ENCODE results near the gene CALML5.

CALML5 gene

GRCh38 chr10:5514226-5514850 is 15.0 kb upstream of the CALML5 start:
- DNase-seq = no peak

DNA sequence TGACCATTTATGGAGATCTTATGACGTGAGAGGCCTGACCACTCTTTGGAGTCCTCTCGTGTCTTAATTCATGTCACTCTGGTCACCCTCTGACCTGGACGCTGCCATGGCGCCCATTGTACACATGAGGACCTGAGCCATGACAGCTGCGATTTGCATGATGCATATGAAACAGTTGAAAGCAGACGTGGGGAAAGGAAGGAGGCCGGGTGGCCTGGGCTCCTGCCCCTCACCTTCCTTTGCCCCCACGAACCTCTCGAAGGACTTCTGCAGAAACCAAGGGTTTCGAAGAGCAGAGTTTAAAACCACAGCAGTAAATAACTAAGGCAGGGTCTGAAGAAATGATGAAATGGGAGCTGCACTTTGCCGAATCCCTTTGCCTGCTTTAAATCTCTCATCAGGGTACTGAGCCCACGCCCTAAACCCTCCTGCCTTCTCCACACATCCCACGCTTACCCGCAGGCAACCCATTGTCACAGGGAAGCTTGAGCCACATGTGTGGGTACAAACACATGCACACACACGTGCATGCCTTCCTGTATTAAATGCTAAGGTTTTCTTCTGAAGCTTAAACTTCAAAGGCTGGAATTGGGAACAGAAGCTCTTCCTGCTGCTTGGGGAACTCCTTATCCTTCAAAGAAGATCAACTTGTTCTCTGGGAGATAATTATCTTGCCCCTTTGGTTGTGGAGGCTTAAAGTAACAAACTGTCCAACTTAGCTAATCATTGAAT is 13.7 kb upstream of the CALML5 start:
- DNase-seq = no peak

- no peak for DNase-seq
Observed at GRCh38 chr10:5512331-5512730, 13.0 kb upstream of the CALML5 start.

DNA sequence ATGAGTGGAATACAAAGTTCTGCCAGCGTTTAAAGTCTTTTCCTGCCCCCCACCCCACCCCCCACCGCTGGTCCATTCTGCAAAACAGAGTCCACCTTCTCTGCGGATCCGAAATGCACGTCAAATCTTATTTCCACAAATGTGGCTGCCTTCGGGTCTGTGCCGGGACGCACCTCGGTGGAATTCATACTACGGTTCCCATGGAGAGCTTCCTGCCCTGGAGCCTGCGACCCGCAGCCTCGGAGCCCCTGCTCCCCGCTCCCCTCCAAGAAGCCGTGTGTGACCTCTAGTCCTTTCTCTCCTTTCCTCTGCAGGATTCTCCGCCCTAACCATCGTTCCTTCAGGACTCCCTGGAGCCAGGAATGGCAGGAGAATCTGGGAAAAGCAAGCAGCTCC is 12.5 kb upstream of the CALML5 start:
- no peak for DNase-seq

GRCh38 chr10:5511231-5511884 is 12.0 kb upstream of the CALML5 start:
- DNase-seq = no peak

DNA sequence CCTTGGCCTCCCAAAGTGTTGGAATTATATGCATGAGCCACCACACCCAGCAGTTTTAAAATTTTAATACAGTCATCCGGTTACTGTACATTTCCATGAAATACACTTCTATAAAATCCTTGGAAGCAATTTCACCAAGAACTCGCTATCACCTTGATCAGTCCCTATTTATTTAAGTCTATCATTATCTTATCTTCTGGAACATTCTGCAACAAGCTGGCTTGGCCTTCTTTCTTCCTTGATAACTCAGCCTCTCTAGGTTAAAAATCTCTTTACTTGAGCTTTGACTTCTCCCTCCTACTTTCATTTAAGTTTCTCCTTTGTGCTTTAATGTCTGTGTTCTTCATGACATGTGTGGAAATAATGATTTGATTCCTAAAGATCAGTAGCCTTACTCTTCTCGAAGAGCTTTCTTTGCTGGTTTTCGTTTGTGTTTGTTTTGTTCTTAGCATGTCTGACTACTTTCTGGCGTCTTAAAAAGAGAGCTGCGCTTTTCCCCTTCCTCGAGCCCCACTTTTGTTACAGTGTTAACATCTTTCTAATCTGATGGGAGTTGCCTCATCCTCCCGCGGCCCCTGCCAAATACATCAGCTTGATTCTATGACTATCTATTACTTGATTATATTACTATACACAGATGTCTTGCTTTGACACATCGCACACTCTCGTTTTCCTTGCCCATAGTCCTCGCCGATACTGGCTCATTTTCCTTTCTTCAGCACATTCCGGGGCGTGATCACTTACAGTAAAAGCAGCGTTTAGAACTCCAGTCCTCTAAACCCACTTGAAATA is 11.1 kb upstream of the CALML5 start:
- DNase-seq = no peak

- no peak for DNase-seq
Observed at GRCh38 chr10:5509691-5510090, 10.3 kb upstream of the CALML5 start.

GRCh38 chr10:5509236-5509635 is 9.9 kb upstream of the CALML5 start:
- peak; percentile 53 for DNase-seq

- no peak for DNase-seq
Observed at GRCh38 chr10:5508786-5509185, 9.4 kb upstream of the CALML5 start.

DNA sequence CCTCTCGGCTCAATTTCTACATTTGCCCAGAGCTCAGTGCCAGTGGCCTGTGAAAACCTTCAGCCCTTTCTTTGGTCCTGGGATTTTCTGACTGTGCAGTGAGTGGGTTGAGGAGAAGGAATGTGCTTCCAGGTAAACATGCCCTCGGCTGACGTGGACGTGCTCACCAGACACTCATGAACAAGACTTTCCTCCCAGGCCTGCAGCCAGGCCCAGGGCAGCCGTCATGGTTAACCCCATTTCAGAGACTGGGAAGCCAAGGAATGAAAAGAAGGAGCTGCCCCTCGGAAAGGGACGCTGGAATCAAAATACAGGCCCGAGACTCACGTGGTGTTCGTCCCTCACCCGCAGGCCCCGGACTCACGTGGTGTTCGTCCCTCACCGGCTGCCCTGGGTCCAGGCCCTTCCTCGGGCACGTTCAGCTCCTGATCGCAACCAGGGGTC is 8.8 kb upstream of the CALML5 start:
- DNase-seq = no peak

- DNase-seq = no peak
Observed at GRCh38 chr10:5507649-5508131, 8.3 kb upstream of the CALML5 start.

- DNase-seq = no peak
Observed at GRCh38 chr10:5506751-5507648, 7.6 kb upstream of the CALML5 start.

- DNase-seq = no peak
Observed at GRCh38 chr10:5506246-5506645, 6.9 kb upstream of the CALML5 start.

DNA sequence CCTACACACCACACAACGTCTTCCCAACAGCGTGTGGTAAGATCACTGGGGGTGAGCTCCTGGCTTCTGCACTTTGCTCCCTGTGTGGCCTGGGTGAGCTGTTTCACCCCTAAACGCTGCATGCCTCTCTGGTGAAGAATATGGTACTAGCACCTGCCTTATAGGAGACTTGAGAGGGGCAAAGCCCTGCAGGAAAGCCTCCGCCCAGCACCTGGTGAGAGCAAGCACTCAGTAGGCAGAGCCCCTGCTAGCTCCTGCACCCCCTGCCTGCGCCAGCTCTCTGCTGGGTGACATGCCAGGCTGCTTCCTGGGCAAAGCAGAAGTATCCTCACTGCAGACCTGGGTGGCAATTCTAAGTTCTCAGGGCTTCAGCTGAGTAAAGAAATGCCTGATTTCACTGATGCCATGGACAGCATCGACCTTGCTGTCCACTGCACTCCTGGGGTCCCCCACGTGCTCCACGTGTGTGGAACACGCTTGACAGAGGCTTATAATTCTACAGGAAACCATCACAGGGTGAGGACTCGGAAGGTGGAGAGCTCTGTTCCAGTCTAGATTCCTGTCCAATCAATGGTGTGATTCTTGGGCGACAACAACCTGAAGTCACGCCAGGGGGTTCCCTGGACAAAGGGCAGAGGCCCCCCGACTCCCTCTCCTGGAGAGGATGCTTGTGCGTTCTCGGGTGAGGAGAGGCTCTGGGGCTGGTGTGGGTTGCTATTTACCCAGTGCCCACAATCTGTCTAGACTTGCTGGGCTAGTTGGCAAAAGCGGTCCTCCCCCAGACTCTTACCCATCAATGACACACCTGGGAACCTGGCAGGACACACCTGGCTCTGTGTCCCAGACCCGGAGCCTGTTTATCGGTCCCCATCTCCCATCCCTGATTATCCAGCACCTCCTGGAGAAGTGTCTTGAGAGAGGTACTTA is 5.0 kb upstream of the CALML5 start:
- no peak for DNase-seq

DNA sequence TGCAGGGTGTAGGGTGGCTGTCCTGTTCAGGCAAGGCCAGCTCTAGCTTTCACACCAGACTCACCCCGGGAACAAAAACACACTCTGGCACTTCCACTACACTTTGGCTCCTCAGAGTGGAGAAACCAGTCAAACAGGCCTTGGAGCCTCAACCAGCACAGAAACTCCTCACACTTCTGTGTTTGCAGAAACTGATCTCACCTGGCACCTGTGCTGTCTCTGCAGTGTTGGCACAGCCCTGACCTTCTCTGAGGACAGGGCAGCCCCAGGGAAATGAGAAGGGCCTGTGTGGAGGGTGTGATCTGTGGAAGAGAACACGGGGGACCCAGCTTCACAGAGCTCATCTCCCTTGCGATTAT is 4.1 kb upstream of the CALML5 start:
- DNase-seq = peak; percentile 70

DNA sequence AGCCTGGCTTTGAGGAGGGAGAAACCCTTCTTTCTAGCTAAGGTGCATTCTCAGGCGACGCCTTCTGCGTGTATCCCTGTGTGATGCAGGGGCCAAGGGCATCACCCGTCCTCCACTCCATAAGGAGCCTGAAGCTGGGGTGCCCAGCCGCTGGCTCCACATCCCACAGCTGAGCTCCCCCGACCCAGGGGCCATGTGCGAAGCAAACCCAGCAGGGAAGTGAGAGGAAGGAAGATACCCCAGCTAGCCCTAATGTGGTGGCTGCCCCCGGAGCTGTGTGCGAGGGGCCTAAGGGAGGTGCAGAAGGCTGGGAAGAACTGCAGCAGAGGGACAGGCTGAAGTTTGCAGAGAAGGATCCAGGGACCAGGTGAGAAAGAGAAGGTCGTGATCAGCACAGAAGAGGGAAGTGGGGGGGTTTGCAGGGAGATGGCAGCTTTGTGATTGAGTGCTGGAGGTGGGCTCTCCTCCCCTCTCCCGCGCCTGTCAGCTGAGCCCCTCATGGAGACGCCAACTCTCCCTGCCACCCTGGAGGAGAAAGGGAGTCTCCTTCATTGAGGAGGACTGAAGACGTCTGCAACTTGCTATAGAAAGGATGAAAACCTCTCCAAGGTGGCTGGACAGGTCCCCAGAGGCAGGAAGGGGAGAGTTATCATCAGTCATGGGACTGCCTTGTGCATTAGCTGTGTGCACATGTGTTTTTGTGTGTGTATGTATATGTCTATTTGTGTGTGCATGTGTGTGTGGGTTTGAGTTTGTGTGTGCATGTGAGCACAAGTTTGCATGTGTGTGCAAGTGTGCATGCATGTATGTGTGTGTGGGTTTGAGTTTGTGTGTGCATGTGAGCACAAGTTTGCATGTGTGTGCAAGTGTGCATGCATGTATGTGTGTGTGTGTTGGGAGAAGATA is 3.5 kb upstream of the CALML5 start:
- no peak for DNase-seq

- DNase-seq = no peak
Observed at GRCh38 chr10:5502061-5502521, 2.7 kb upstream of the CALML5 start.

DNA sequence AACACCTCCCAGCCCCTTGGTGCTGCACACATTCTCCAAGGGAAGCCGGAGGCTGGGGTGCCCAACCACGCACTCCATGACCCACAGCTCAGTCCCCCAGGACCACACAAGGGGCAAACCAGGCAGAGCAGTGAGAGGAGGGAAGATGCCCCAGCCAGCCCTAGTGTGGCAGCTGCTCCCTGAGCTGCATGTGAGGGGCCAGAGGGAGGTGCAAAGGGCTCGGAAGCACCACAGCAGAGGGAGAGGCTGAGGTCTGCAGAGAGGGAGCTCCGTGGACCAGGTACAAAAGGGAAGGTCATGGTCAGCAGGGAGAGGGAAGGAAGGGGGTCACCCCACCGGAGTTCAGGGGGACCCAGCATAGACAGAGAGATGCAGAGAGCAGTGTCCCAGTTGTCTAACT is 1.5 kb upstream of the CALML5 start:
- no peak for DNase-seq

DNA sequence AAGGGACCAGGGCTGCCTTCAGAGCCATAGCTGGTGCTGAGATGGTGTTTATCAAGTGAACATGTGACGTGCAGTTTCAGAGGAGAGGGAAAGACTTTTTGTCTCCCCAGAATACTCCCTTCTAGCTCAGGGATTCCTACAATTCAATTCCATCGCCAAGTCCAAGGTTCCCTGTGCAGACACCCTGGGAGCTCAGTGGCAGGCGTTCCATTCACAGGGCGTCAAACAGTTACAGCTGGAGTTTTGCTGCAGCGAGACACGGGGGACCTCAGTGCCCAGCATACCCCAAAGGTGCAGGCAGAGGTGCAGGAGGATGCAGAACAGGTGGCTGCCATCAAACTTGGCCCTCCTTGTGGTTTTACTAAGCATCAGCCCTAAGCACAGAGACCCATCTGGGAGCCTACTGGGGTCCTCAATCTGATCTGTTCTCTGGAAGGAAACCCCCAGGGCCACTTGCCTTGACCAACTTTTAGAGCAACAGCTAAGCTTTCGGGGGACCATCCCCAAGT is 846 bp upstream of the CALML5 start:
- no peak for DNase-seq

All from DMS153 (cell line).